Smooth muscle cell (in vitro differentiated cells): Measurements from ENCODE around the gene TMX2. TPM values are rescaled to one million over a fixed set of nuclear protein-coding genes. Genes with fewer than 3 reads are reported as not detected.
A peak's percentile ranks its signal among the peaks of the same experiment; 100 is the strongest.

ENCODE experiments used
- DNase-seq: peaks from one replicate; lab custom pipeline; 2025; ENCODE audit not compliant: unreplicated experiment; lab: John Stamatoyannopoulos, UW
- H2AFZ ChIP-seq: fragments of 200-600 bp; sonication (generic); 2 replicates; pipeline ENCODE4 v1.6.0; 2016; ENCODE audit warnings: antibody characterized with exemption, low read depth, mild to moderate bottlenecking
- H3F3A ChIP-seq: fragments of 200-600 bp; sonication (generic); 2 replicates; pipeline ENCODE4 v1.6.0; 2017; ENCODE audit warnings: antibody characterized with exemption, low read depth
- H3K27ac ChIP-seq: fragments of 200-600 bp; sonication (generic); 2 replicates; pipeline ENCODE4 v1.5.1; 2016; ENCODE audit warnings: low read depth, mild to moderate bottlenecking
- H3K27me3 ChIP-seq: fragments of 200-600 bp; sonication (generic); 2 replicates; pipeline ENCODE4 v1.6.1; 2016; ENCODE audit warnings: low read depth, mild to moderate bottlenecking
- H3K36me3 ChIP-seq: fragments of 200-600 bp; sonication (generic); 2 replicates; pipeline ENCODE4 v1.5.1; 2016; ENCODE audit warnings: low read depth
- H3K4me1 ChIP-seq: fragments of 200-600 bp; sonication (generic); 2 replicates; pipeline ENCODE4 v1.5.1; 2016; ENCODE audit warnings: low read depth
- H3K4me2 ChIP-seq: fragments of 200-600 bp; sonication (generic); 2 replicates; pipeline ENCODE4 v1.6.0; 2016; ENCODE audit warnings: mild to moderate bottlenecking
- H3K4me3 ChIP-seq: fragments of 200-600 bp; sonication (generic); 2 replicates; pipeline ENCODE4 v1.5.1; 2016; ENCODE audit warnings: mild to moderate bottlenecking
- H3K79me2 ChIP-seq: fragments of 200-600 bp; sonication (generic); 2 replicates; pipeline ENCODE4 v1.6.0; 2016; ENCODE audit warnings: low read depth, mild to moderate bottlenecking
- H3K9ac ChIP-seq: fragments of 200-600 bp; sonication (generic); 2 replicates; pipeline ENCODE4 v1.6.0; 2016; ENCODE audit warnings: low read depth
- H3K9me3 ChIP-seq: fragments of 200-600 bp; sonication (generic); replicated peaks from 2 replicates; pipeline ENCODE4 v1.5.1; 2016; ENCODE audit warnings: low read depth
- H4K20me1 ChIP-seq: fragments of 200-600 bp; sonication (generic); 2 replicates; pipeline ENCODE4 v1.6.0; 2016; ENCODE audit warnings: low read depth
- WGBS: methylation state at CpG from one replicate; pipeline ENCODE4 v1.1.7; 2016; ENCODE audit warnings: low lambda C conversion rate; 5-methylcytosine and 5-hydroxymethylcytosine counted together
- polyA plus RNA-seq: library from polyadenylated mRNA; unstranded; fragments of >200 nt; fragmentation: Nextera tagmentation; extraction: Ambion mirVana; gene quantifications from 2 replicates; pipeline ENCODE4 v1.2.1, GENCODE V29; 2016
- total RNA-seq: library from RNA; depleted of rRNA; stranded (reverse); fragments of >200 nt; gene quantifications from 2 replicates; pipeline ENCODE4 v1.2.3, GENCODE V29; 2014
- TF ChIP-seq, protein P1 (sequence below): fragments of 200-600 bp; sonication (generic); IDR thresholded peaks from 2 replicates; pipeline ENCODE4 v1.5.1; 2017; ENCODE audit warnings: borderline replicate concordance, mild to moderate bottlenecking, antibody characterized with exemption; ENCODE audit not compliant: insufficient read depth, poor library complexity, severe bottlenecking

Gene TMX2
- total and polyA plus RNA-seq, 2 experiments from 2014 or later: 82.6 to 86.6 TPM

DNA sequence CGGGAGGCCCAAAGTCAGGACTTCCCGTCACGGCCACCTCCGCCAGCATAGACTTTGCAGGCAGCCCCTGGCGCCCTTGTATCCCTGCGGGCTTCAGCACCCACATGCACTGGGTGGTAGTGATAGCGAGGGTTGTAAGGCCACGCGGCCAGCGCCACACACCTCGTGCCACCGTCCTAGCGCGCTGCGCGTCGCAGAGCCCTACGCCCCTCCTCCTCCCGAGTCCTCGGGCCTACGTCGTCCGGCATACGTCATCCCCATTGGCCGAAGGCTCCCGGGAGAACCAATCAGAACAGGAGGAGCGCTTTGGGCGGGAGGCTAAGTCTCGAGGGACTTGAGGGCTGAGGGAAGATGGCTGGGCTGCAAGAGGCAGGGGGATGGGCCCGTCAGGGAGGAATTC is 40.6 kb downstream of the TMX2 start:
- 96% methylated on average over 29 of the region's 30 CpGs for WGBS
- no peak for DNase-seq
- no peaks in the 10 kb centered on the region for H4K20me1 ChIP-seq
- H3K27ac ChIP-seq: no peak overlapping the region
- H3K9ac ChIP-seq: no peak overlapping the region
- TF ChIP-seq, protein P1, sequence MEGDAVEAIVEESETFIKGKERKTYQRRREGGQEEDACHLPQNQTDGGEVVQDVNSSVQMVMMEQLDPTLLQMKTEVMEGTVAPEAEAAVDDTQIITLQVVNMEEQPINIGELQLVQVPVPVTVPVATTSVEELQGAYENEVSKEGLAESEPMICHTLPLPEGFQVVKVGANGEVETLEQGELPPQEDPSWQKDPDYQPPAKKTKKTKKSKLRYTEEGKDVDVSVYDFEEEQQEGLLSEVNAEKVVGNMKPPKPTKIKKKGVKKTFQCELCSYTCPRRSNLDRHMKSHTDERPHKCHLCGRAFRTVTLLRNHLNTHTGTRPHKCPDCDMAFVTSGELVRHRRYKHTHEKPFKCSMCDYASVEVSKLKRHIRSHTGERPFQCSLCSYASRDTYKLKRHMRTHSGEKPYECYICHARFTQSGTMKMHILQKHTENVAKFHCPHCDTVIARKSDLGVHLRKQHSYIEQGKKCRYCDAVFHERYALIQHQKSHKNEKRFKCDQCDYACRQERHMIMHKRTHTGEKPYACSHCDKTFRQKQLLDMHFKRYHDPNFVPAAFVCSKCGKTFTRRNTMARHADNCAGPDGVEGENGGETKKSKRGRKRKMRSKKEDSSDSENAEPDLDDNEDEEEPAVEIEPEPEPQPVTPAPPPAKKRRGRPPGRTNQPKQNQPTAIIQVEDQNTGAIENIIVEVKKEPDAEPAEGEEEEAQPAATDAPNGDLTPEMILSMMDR: no peak
- no peaks in the 10 kb centered on the region for H3K36me3 ChIP-seq
- no peak overlapping the region for H3K4me3 ChIP-seq
- no peaks in the 10 kb centered on the region for H3K4me1 ChIP-seq
- no peak overlapping the region for H2AFZ ChIP-seq
- no peaks in the 10 kb centered on the region for H3K79me2 ChIP-seq
- no peak overlapping the region for H3K4me2 ChIP-seq
- peaks cover 4% of the 10 kb centered on the region for H3F3A ChIP-seq
- H3K27me3 ChIP-seq: no peaks in the 10 kb centered on the region
- no peaks in the 10 kb centered on the region for H3K9me3 ChIP-seq

DNA sequence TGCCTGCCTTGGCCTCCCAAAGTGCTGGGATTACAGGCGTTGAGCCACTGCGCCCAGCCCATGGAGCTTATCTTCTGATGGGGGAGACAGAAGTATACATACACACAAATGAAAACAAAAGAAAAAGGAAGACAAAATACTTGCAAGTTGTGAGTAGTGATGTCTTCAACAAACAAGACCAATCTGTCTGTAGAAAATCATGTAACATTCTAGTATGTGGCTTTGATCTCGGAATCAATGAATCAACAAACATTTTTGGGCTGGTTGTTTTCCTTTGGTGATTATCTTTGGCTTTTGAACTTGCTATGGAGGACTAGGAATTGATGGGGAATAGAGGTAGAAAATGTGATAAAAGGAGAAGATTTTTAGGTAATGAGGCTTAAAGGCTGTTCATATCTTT is 45.8 kb downstream of the TMX2 start:
- Histone ChIP-seq H3K9me3 (no peaks in the 10 kb centered on the region), H3K79me2 (peaks cover 14% of the 10 kb centered on the region), H3K4me2 (no peak overlapping the region), H4K20me1 (peaks cover 8% of the 10 kb centered on the region), H3K27me3 (no peaks in the 10 kb centered on the region), H3K9ac (no peak overlapping the region), H3K4me3 (no peak overlapping the region), H3K27ac (no peak overlapping the region), H3F3A (peaks cover 6% of the 10 kb centered on the region), H3K4me1 (peaks cover 3% of the 10 kb centered on the region), H3K36me3 (no peaks in the 10 kb centered on the region), H2AFZ (no peak overlapping the region)
- TF ChIP-seq, protein P1: no peak
- DNase-seq: no peak
- 86% methylated on average over 3 of the region's 3 CpGs for WGBS

- 6% methylated on average over 13 of the region's 13 CpGs for WGBS
- peak within 1 kb of the TSS; percentile 95 for H2AFZ ChIP-seq
- peak within 1 kb of the TSS; percentile 94 for H3K9ac ChIP-seq
- TF ChIP-seq, protein P1: no peak
- H3K27me3 ChIP-seq: no peaks in the 10 kb centered on the region
- H3K9me3 ChIP-seq: no peaks in the 10 kb centered on the region
- peaks cover 42% of the 10 kb centered on the region for H4K20me1 ChIP-seq
- no peaks in the 10 kb centered on the region for H3K36me3 ChIP-seq
- peak within 1 kb of the TSS; percentile 96 for H3K4me3 ChIP-seq
- peaks cover 6% of the 10 kb centered on the region for H3F3A ChIP-seq
- H3K27ac ChIP-seq: peak within 1 kb of the TSS; percentile 94
- peaks cover 21% of the 10 kb centered on the region for H3K4me1 ChIP-seq
- peak; percentile 31 for DNase-seq
- peaks cover 48% of the 10 kb centered on the region for H3K79me2 ChIP-seq
- peak within 1 kb of the TSS; percentile 95 for H3K4me2 ChIP-seq
Observed at GRCh38 chr11:57761301-57762234, 49.2 kb downstream of the TMX2 start, which contains the start of gene CTNND1. Gene CTNND1, plus strand, starts transcription at chr11:57761802. Its CDS starts 29,677 bp downstream, at chr11:57791479.
